Psoas muscle (tissue), 8 donors: ENCODE measurements around the gene ACBD3. TPM values are rescaled to one million over a fixed set of nuclear protein-coding genes. Genes with fewer than 3 reads are reported as not detected.
A peak's percentile ranks its signal among the peaks of the same experiment; 100 is the strongest.

Source experiments
- ATAC-seq, 4 donors: fragments of 200-7000 bp; cut with Tn5 transposase; one replicate each; pipeline ENCODE4 v1.9.1; 2020; ENCODE audit warnings: moderate library complexity in 3 of 4, mild to moderate bottlenecking in 2 of 4
- DNase-seq, 2 donors: peaks; one replicate each; pipeline ENCODE4 v3.0.0-alpha.2; 2020
- H3K27ac ChIP-seq: fragments of 200-600 bp; one replicate; pipeline ENCODE4 v1.8.0; 2022
- H3K27me3 ChIP-seq, 3 donors: fragments of 200-600 bp in 1 of 3; one replicate each; pipeline versions ENCODE4 v1.6.1 to v1.8.0; 2013 to 2022; ENCODE audit warnings: low read length in 2 of 3, mild to moderate bottlenecking in 2 of 3, moderate library complexity in 1 of 3; ENCODE audit not compliant: insufficient read depth in 3 of 3
- H3K36me3 ChIP-seq, 2 donors: fragments of 200-600 bp in 1 of 2; one replicate each; pipeline versions ENCODE4 v1.6.1 to v1.8.0; 2013 to 2022; ENCODE audit warnings: low read depth in 1 of 2, mild to moderate bottlenecking in 1 of 2, moderate library complexity in 1 of 2; ENCODE audit not compliant: insufficient read depth in 1 of 2
- H3K4me1 ChIP-seq: fragments of 200-600 bp; one replicate; pipeline ENCODE4 v1.8.0; 2022
- H3K4me3 ChIP-seq: fragments of 200-600 bp; one replicate; pipeline ENCODE4 v1.8.0; 2022; ENCODE audit warnings: mild to moderate bottlenecking
- H3K9me3 ChIP-seq: fragments of 200-600 bp; one replicate; pipeline ENCODE4 v1.8.0; 2022
- whole genome bisulfite sequencing, 3 donors: extraction: QIAGEN DNeasy Blood & Tissue Kit; methylation state at CpG; one replicate each; pipeline versions ENCODE4 v1.1.6 to v1.1.7; 2013; 5-methylcytosine and 5-hydroxymethylcytosine counted together
- intact Hi-C, 2 donors: fragments of 100-400 bp; cut with DNase I; formaldehyde crosslinking; loops; one replicate each; pipeline versions ENCODE4 v1.11.0 to v1.14.2; 2022
- polyA plus RNA-seq, 3 donors: library from polyadenylated mRNA; stranded (reverse); fragments of 200-250 nt; gene quantifications; one replicate each; pipeline ENCODE4 v1.2.3, GENCODE V29; 2013
- total RNA-seq, 4 donors: library from RNA; stranded (reverse); fragmentation: NEBNext Ultra II Directional in 2 of 4; extraction: Animal tissue kit (Norgen Biotek cat#: 25700) in 2 of 4; gene quantifications; one replicate each; pipeline versions ENCODE4 v1.2.1 to v1.2.4, GENCODE V29; 2021 to 2023
- TF ChIP-seq, protein P1 (sequence below): fragments of 200-600 bp; IDR thresholded peaks from one replicate; pipeline ENCODE4 v1.8.0; 2022; ENCODE audit warnings: antibody characterized with exemption
- donor health status: healthy with polysubstance abuse.
- donor health status: DM: no; HTN: no; CAD: no; lungs with moderate emphysema.
- donor health status: Bipolar disorder and iron deficiency.
- donor health status: healthy.
- donor health status: DM: yes; HTN: yes; CAD: no.
- donor health status: DM: no; HTN: no; CAD: no.
- donor health status: DM: no; HTN: no; CAD: no.
- donor health status: DM: yes; HTN: yes; CAD: no.

The ACBD3 gene
- total and polyA plus RNA-seq, 7 donors, result 13.4 to 35.0 (median 29.3) TPM

GRCh38 chr1:226111883-226112261, 74.7 kb downstream of the ACBD3 start:
- H3K4me3 ChIP-seq, result peak overlapping the region; percentile 1
- H3K4me1 ChIP-seq, result peaks cover 28% of the 10 kb centered on the region
- DNase-seq (no peak), ATAC-seq (no peak)
- peak overlapping the region; percentile 89 for H3K27ac ChIP-seq
- intact Hi-C loops, result loop anchor here in 1 of 2 donors (10.0 kb wide), 1 partner anchor 107 kb away; no protein-coding TSS in a partner anchor
- no peaks in the 10 kb centered on the region for H3K9me3 ChIP-seq
- TF ChIP-seq, protein P1, sequence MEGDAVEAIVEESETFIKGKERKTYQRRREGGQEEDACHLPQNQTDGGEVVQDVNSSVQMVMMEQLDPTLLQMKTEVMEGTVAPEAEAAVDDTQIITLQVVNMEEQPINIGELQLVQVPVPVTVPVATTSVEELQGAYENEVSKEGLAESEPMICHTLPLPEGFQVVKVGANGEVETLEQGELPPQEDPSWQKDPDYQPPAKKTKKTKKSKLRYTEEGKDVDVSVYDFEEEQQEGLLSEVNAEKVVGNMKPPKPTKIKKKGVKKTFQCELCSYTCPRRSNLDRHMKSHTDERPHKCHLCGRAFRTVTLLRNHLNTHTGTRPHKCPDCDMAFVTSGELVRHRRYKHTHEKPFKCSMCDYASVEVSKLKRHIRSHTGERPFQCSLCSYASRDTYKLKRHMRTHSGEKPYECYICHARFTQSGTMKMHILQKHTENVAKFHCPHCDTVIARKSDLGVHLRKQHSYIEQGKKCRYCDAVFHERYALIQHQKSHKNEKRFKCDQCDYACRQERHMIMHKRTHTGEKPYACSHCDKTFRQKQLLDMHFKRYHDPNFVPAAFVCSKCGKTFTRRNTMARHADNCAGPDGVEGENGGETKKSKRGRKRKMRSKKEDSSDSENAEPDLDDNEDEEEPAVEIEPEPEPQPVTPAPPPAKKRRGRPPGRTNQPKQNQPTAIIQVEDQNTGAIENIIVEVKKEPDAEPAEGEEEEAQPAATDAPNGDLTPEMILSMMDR, result no peak
- no peaks in the 10 kb centered on the region for H3K36me3 ChIP-seq
- 31 to 45% (median 43%) methylated on average over 7 of the region's 7 CpGs for WGBS, 3 donors
- no peaks in the 10 kb centered on the region for H3K27me3 ChIP-seq

DNA sequence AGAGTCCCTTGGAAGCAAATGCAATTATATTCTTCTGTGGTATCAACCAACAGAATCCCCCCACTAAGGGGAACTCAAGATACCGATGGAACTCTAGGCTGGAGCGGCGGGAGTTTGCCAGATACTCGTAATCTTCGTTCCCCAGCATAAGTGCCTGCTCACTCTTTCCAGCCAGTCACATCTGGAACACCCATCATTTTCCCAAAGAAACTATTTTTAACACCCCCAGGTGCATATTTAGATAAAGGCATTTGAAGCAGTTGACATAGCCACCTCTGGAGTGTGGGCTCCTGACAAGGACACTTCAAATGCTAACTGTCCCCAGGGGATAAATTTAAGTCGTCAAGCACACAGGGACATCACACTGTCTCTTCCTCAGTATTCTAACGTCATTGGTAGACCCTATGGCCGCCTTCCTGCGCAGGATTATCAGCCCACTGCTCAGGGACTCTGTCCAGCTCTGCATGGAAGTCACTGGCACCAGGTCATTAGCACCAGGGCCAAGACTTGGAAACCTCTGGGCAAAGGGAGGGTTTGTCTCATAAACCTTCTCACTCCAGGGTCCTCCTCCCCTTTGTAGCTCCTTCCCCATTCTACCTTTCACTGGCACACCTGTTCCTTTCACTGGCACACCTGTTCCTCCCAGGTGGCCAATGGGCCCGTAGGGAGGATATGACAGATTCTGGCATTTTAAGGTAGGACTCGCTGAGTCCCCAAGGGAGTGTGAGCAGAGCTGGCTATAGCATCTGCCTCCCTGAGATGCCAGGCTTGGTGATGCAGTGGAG, 75.3 kb downstream of the ACBD3 start:
- intact Hi-C loops, result loop anchor here in 1 of 2 donors (10.0 kb wide), 1 partner anchor 106 kb away; no protein-coding TSS in a partner anchor
- WGBS, 3 donors, result 12 to 20% (median 17%) methylated on average over 11 of the region's 11 CpGs
- Histone ChIP-seq H3K27ac (peak overlapping the region; percentile 89), H3K27me3 (no peaks in the 10 kb centered on the region), H3K36me3 (no peaks in the 10 kb centered on the region), H3K9me3 (no peaks in the 10 kb centered on the region), H3K4me1 (peaks cover 28% of the 10 kb centered on the region), H3K4me3 (peak overlapping the region; percentile 83)
- DNase-seq (no peak), ATAC-seq (no peak)
- TF ChIP-seq, protein P1, result no peak

DNA sequence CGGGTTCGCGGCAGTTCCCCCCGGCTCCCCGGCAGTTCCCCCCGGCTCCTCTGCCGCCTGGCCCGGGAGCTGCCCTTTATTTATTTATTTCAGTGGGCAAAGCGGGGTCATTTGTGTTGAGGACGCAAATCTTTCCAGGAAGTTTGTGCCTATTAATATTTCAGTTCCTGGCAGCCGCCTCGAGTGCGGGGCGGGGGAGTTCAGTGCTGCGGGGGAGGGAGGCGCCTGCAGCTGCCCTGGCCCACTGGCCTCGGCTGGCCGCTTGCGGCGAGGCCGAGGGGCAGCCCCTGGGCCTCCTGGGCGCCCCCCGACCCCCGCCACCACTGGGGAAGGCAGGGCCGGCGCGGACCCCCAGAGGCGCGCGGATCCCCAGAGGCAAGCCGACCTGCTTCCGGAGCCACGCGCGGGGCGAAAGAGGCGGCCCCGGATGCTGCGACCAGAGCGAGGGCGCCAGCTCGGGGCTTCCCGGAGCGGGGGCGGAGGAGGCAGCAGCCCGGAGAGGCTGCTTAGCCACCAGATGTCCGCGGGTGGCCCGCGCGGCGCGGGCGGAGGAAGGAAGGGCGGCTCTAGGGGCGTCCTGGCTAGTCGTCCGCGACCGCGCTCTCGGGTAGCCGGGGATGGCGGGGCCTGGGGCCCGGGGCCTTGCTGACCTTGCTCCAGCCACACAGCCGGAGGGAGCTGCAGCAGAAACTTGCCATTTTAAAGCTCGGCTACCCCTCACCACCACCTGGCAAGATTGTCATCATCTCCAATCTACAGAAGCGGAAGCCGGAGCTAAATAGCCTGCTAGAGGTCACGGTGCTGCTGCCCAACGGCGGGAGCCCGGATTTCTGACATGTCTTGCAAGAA, 76.1 kb downstream of the ACBD3 start:
- intact Hi-C loops, result loop anchor here in 1 of 2 donors (10.0 kb wide), 1 partner anchor 106 kb away; no protein-coding TSS in a partner anchor
- WGBS, 3 donors, result 0 to 1% (median 0%) methylated on average over 45 to 73 of the region's 73 CpGs
- Histone ChIP-seq H3K27me3 (no peaks in the 10 kb centered on the region), H3K36me3 (no peaks in the 10 kb centered on the region), H3K4me1 (peaks cover 28% of the 10 kb centered on the region), H3K9me3 (no peaks in the 10 kb centered on the region), H3K4me3 (peak overlapping the region; percentile 83), H3K27ac (peak overlapping the region; percentile 89)
- DNase-seq, result peak; percentile 77 to 84
- ATAC-seq, result peak; percentile 75 to 80 (median 79)
- TF ChIP-seq, protein P1, result no peak

DNA sequence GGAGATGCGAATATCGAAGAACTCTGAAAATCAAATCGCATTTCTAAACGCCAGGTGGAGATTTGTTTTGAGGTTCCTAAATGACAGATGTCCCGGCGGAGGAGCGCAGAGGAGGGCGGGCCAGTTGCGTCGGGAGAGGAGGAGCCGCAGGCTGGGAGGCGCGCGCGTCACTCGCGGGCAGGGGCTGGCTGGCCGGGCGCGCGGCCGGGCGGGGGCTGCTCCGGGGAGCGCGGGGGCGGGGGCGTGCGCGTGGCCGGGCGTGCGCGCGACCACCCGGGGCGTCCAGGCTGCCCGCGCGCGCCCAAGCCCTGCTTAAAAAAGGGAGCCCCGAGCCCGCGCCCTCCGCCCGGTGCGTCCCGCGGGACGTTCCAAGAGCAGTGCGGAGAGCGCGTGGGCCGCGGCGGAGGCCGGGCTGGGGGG, 76.7 kb downstream of the ACBD3 start:
- Histone ChIP-seq H3K27me3 (no peaks in the 10 kb centered on the region), H3K36me3 (no peaks in the 10 kb centered on the region), H3K4me1 (peaks cover 28% of the 10 kb centered on the region), H3K9me3 (no peaks in the 10 kb centered on the region), H3K27ac (peak overlapping the region; percentile 89), H3K4me3 (peak overlapping the region; percentile 83)
- 1 to 2% (median 1%) methylated on average over 26 to 57 of the region's 57 CpGs for WGBS, 3 donors
- intact Hi-C loops, result loop anchor here in 1 of 2 donors (10.0 kb wide), 1 partner anchor 105 kb away; no protein-coding TSS in a partner anchor
- peak; percentile 90 to 93 (median 92) for ATAC-seq
- peak; percentile 90 to 94 for DNase-seq
- TF ChIP-seq, protein P1, result peak; percentile 11
